Limb (tissue), 2 donors: ENCODE measurements around the gene PUM2.
"Not testable (repeated sequence)": the region's sequence is repeated elsewhere in the genome, so short reads cannot be mapped to it uniquely, and the experiment has no call there.

Experiments used
- DNase-seq, 2 donors: peaks; one replicate each; pipeline ENCODE4 v3.0.0-alpha.2; 2016; ENCODE audit errors: extremely low spot score in 2 of 2

Gene PUM2

GRCh38 chr2:20371323-20372025, 20.8 kb upstream of the PUM2 start:
- DNase-seq: no peak

GRCh38 chr2:20370191-20370590, 19.5 kb upstream of the PUM2 start:
- no peak for DNase-seq

GRCh38 chr2:20369366-20369765, 18.7 kb upstream of the PUM2 start:
- no peak for DNase-seq

- DNase-seq: no peak
These were observed 18.1 kb upstream of the PUM2 start for GRCh38 chr2:20368706-20369105.

- not testable (repeated sequence) for DNase-seq
These were observed 17.3 kb upstream of the PUM2 start for GRCh38 chr2:20367929-20368328.

- no peak for DNase-seq
These were observed 16.1 kb upstream of the PUM2 start for GRCh38 chr2:20366672-20367116.

- no peak for DNase-seq
These were observed 14.7 kb upstream of the PUM2 start for GRCh38 chr2:20365249-20365817.

GRCh38 chr2:20363578-20363977, 12.9 kb upstream of the PUM2 start:
- no peak for DNase-seq

GRCh38 chr2:20362701-20363435, 12.2 kb upstream of the PUM2 start:
- DNase-seq: no peak

- DNase-seq: no peak
These were observed 11.2 kb upstream of the PUM2 start for GRCh38 chr2:20361893-20362292.

- no peak for DNase-seq
These were observed 8.5 kb upstream of the PUM2 start for GRCh38 chr2:20359096-20359495.

- DNase-seq: no peak
These were observed 7.2 kb upstream of the PUM2 start for GRCh38 chr2:20357638-20358389.

- no peak for DNase-seq
These were observed 5.4 kb upstream of the PUM2 start for GRCh38 chr2:20356042-20356441.

GRCh38 chr2:20355131-20355530, 4.5 kb upstream of the PUM2 start:
- DNase-seq: no peak

GRCh38 chr2:20353241-20353992, 2.8 kb upstream of the PUM2 start:
- DNase-seq: no peak

GRCh38 chr2:20352581-20353216, 2.1 kb upstream of the PUM2 start:
- DNase-seq: no peak

GRCh38 chr2:20352230-20352578, 1.6 kb upstream of the PUM2 start:
- no peak for DNase-seq

- no peak for DNase-seq
These were observed 1.0 kb upstream of the PUM2 start for GRCh38 chr2:20351555-20352229.

- peak; percentile 18 to 87 for DNase-seq
These were observed 467 bp downstream of the PUM2 start for GRCh38 chr2:20350041-20350712.

GRCh38 chr2:20349513-20349921, 1.1 kb downstream of the PUM2 start:
- no peak for DNase-seq
